ENCODE results near the gene C11orf58.

The C11orf58 gene

DNA sequence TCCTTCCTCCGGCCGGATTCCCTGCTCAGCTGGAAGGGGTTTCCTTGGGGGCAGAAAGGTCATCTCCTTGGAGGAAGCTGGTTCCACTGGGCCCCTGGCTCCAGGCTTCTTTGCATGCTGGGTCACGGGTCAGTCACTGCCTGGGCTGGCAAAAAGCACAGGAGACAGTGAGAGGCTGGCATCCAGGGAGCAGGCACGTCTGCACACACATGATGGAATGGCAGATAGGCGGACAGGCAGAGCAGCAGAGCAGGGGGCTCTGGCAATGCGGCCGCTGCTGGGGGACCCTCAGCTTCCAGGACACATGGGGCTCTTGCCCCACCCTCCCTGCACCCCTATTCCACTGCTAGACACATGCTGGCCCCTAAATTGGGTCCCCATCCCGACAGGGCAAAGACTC is 40.4 kb downstream of the C11orf58 start:
- H3K4me1 ChIP-seq, result no peaks in the 10 kb centered on the region

DNA sequence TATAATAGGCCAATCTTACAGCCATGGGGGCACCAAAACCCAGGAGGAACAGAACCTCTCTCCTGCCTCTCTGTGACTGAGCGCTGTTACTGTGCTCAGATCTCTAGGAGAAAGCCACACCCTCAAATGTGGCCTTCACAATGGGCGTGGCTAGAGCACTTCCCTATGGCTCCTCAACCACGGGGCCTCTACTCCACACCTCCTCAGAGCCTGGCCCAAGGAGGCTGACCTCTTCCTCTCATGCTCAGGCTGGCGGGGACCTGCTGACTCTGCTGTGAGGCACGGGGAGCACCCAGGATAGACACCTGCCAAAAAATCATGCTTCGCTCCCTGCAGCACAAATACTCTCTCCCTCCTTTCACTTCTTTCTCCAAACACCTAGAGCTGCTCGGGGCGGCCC is 41.0 kb downstream of the C11orf58 start:
- Histone ChIP-seq H2AFZ (no peak overlapping the region), H3K27ac (no peak overlapping the region), H3K9ac (no peak overlapping the region), H3K4me3 (ENCODE audit: low read depth, low read length) (no peak overlapping the region), H3K4me1 (no peaks in the 10 kb centered on the region), H3K36me3 (ENCODE audit: control insufficient read depth, insufficient read depth, low read length) (no peaks in the 10 kb centered on the region), H3K9me3 (ENCODE audit: control insufficient read depth, low read length) (no peaks in the 10 kb centered on the region), H3K4me2 (ENCODE audit: low read length) (no peak overlapping the region), H3K27me3 (ENCODE audit: control insufficient read depth, insufficient read depth, low read length) (no peaks in the 10 kb centered on the region), H3K79me2 (no peaks in the 10 kb centered on the region)
- TF ChIP-seq, protein P1, sequence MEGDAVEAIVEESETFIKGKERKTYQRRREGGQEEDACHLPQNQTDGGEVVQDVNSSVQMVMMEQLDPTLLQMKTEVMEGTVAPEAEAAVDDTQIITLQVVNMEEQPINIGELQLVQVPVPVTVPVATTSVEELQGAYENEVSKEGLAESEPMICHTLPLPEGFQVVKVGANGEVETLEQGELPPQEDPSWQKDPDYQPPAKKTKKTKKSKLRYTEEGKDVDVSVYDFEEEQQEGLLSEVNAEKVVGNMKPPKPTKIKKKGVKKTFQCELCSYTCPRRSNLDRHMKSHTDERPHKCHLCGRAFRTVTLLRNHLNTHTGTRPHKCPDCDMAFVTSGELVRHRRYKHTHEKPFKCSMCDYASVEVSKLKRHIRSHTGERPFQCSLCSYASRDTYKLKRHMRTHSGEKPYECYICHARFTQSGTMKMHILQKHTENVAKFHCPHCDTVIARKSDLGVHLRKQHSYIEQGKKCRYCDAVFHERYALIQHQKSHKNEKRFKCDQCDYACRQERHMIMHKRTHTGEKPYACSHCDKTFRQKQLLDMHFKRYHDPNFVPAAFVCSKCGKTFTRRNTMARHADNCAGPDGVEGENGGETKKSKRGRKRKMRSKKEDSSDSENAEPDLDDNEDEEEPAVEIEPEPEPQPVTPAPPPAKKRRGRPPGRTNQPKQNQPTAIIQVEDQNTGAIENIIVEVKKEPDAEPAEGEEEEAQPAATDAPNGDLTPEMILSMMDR (IDR thresholded peaks at IDR 0.05), result no peak

More for the DNA sequence above, 40.4 kb downstream of the C11orf58 start:
- Histone ChIP-seq H2AFZ (no peak overlapping the region), H3K9me3 (ENCODE audit: control insufficient read depth, low read length) (no peaks in the 10 kb centered on the region), H3K27ac (no peak overlapping the region), H3K4me3 (ENCODE audit: low read depth, low read length) (no peak overlapping the region), H3K4me2 (ENCODE audit: low read length) (no peak overlapping the region), H3K27me3 (ENCODE audit: control insufficient read depth, insufficient read depth, low read length) (no peaks in the 10 kb centered on the region), H3K36me3 (ENCODE audit: control insufficient read depth, insufficient read depth, low read length) (no peaks in the 10 kb centered on the region), H3K9ac (no peak overlapping the region), H3K79me2 (no peaks in the 10 kb centered on the region)
- TF ChIP-seq, protein P1 (IDR thresholded peaks at IDR 0.05), result no peak

DNA sequence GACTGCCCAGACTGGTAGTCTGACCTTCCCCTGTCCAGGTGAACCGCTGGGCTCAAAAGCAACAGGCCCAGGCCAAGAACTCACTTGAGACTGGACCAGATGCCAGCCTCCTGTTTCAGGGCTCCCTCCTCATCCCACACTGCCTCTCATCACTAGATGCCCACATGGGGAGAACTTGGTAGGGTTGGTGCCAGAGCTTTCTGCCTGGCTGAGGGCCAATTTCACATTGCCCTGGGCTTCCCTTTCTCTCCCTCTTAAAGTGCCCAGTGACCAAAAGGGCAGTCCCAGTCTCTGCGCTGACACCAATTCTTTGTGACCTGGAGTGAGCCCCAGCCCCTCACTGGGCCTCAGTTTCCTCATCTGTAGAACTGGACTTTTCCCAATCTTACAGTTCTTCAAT is 41.7 kb downstream of the C11orf58 start:
- H3K36me3 ChIP-seq (ENCODE audit: control insufficient read depth, insufficient read depth, low read length), result no peaks in the 10 kb centered on the region
- H3K9me3 ChIP-seq (ENCODE audit: control insufficient read depth, low read length), result no peaks in the 10 kb centered on the region
- no peak overlapping the region for H2AFZ ChIP-seq
- H3K4me3 ChIP-seq (ENCODE audit: low read depth, low read length), result no peak overlapping the region
- H3K9ac ChIP-seq, result no peak overlapping the region
- H3K27ac ChIP-seq, result no peak overlapping the region
- no peaks in the 10 kb centered on the region for H3K27me3 ChIP-seq (ENCODE audit: control insufficient read depth, insufficient read depth, low read length)
- no peak overlapping the region for H3K4me2 ChIP-seq (ENCODE audit: low read length)
- TF ChIP-seq, protein P1 (IDR thresholded peaks at IDR 0.05), result no peak
- no peaks in the 10 kb centered on the region for H3K79me2 ChIP-seq
- no peaks in the 10 kb centered on the region for H3K4me1 ChIP-seq

DNA sequence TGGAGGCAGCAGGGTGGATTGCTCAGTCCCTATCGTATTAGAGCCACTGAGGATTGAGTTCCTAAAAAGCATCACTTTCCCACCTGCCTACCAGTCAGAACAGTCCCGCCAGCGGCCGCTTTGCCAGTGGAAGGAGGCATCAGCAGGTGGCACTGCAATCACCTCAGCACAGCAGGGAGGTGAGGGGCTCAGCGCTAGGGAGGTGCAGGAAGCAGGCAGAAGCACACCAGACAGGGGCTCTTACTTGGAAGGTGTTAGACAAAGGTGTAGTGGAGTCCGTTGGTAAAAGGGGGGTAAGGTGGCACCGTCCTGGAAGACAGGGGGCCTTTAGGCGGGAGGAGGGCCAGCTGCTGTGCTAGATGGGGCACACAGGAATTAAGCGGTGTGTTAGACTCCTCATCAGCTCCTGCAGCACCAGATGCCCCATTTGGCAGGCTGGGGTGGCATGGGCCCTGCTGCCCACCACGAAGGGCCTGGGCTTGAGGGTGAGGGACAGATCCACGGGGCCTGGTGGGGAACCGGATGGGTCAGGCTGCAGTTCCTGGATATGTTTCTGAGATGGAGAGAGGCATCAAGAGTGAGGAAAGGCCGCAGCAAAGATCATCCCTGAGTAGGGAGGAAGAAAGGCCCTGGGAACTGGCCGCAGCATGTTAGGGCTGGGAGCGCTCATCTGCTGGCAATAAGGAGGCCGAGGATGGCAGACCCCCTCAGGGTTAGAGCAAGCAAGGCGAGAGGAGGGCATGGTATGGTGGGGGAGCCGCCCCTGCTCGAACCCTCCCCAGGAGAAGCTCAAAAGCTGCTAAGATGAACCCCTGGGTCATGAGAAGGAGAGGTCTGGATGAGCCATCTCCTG is 42.5 kb downstream of the C11orf58 start:
- Histone ChIP-seq H3K27me3 (ENCODE audit: control insufficient read depth, insufficient read depth, low read length) (no peaks in the 10 kb centered on the region), H3K27ac (no peak overlapping the region), H2AFZ (no peak overlapping the region), H3K79me2 (no peaks in the 10 kb centered on the region), H3K9ac (no peak overlapping the region), H3K4me2 (ENCODE audit: low read length) (no peak overlapping the region), H3K9me3 (ENCODE audit: control insufficient read depth, low read length) (no peaks in the 10 kb centered on the region), H3K4me1 (no peaks in the 10 kb centered on the region), H3K4me3 (ENCODE audit: low read depth, low read length) (no peak overlapping the region), H3K36me3 (ENCODE audit: control insufficient read depth, insufficient read depth, low read length) (no peaks in the 10 kb centered on the region)
- TF ChIP-seq, protein P1 (IDR thresholded peaks at IDR 0.05), result no peak
